ENCODE measurements around the gene BCL2L15. TPM values are rescaled to one million over a fixed set of nuclear protein-coding genes. Genes with fewer than 3 reads are reported as not detected.

Gene BCL2L15
- total RNA-seq, 4 donors from 2014 or later = 38.0 to 249 (median 119) TPM

GRCh38 chr1:113898241-113898814 is 10.9 kb upstream of the BCL2L15 start:
- H3K27ac ChIP-seq = no peak overlapping the region
- no peaks in the 10 kb centered on the region for H3K9me3 ChIP-seq
- DNase-seq = no peak
- H3K36me3 ChIP-seq = peaks cover 0 to 52% (median 0%) of the 10 kb centered on the region in 3 donors
- no peak for TF ChIP-seq CTCF (IDR thresholded peaks at IDR 0.05)
- TF ChIP-seq POLR2A (IDR thresholded peaks at IDR 0.05) = no peak
- no peak overlapping the region for H3K4me3 ChIP-seq
- H3K27me3 ChIP-seq = no peaks in the 10 kb centered on the region
- H3K4me1 ChIP-seq = peaks cover 2 to 52% (median 6%) of the 10 kb centered on the region in 4 donors

GRCh38 chr1:113895961-113896360 is 8.6 kb upstream of the BCL2L15 start:
- H3K9me3 ChIP-seq = no peaks in the 10 kb centered on the region
- peaks cover 0 to 36% (median 2%) of the 10 kb centered on the region in 4 donors for H3K4me1 ChIP-seq
- TF ChIP-seq CTCF (IDR thresholded peaks at IDR 0.05) (no peak), POLR2A (IDR thresholded peaks at IDR 0.05) (no peak)
- no peaks in the 10 kb centered on the region for H3K27me3 ChIP-seq
- H3K27ac ChIP-seq = no peak overlapping the region
- H3K4me3 ChIP-seq = no peak overlapping the region
- peaks cover 0 to 52% (median 0%) of the 10 kb centered on the region in 3 donors for H3K36me3 ChIP-seq
- no peak for DNase-seq

- no peak for TF ChIP-seq CTCF (IDR thresholded peaks at IDR 0.05)
- TF ChIP-seq POLR2A (IDR thresholded peaks at IDR 0.05) = no peak
- H3K4me1 ChIP-seq = peaks cover 0 to 27% (median 0%) of the 10 kb centered on the region in 4 donors
- no peaks in the 10 kb centered on the region for H3K9me3 ChIP-seq
- no peak overlapping the region for H3K4me3 ChIP-seq
- no peak for DNase-seq
- no peak overlapping the region for H3K27ac ChIP-seq
- H3K27me3 ChIP-seq = no peaks in the 10 kb centered on the region
- H3K36me3 ChIP-seq = peaks cover 0 to 45% (median 0%) of the 10 kb centered on the region in 3 donors
Measured at GRCh38 chr1:113895098-113895497, 7.7 kb upstream of the BCL2L15 start.

GRCh38 chr1:113893267-113893666 is 5.9 kb upstream of the BCL2L15 start:
- no peak overlapping the region for H3K4me3 ChIP-seq
- peaks cover 0 to 34% (median 0%) of the 10 kb centered on the region in 3 donors for H3K36me3 ChIP-seq
- no peaks in the 10 kb centered on the region for H3K9me3 ChIP-seq
- no peaks in the 10 kb centered on the region for H3K27me3 ChIP-seq
- TF ChIP-seq CTCF (IDR thresholded peaks at IDR 0.05) (no peak), POLR2A (IDR thresholded peaks at IDR 0.05) (no peak)
- no peak for DNase-seq
- no peak overlapping the region for H3K27ac ChIP-seq
- peaks cover 0 to 16% (median 0%) of the 10 kb centered on the region in 4 donors for H3K4me1 ChIP-seq

- TF ChIP-seq CTCF (IDR thresholded peaks at IDR 0.05) = no peak
- no peak for TF ChIP-seq POLR2A (IDR thresholded peaks at IDR 0.05)
- Histone ChIP-seq H3K4me1 (peaks cover 0 to 15% (median 0%) of the 10 kb centered on the region in 4 donors), H3K4me3 (no peak overlapping the region), H3K27ac (no peak overlapping the region), H3K36me3 (peaks cover 0 to 19% (median 0%) of the 10 kb centered on the region in 3 donors), H3K9me3 (no peaks in the 10 kb centered on the region), H3K27me3 (no peaks in the 10 kb centered on the region)
- no peak for DNase-seq
Measured at GRCh38 chr1:113891631-113892220, 4.3 kb upstream of the BCL2L15 start.

All from Peyer's patch (tissue), 4 donors.